Astrocyte of the cerebellum (primary cell): Measurements from ENCODE around the gene INPP4B.

Source experiments
- DNase-seq: peaks from one replicate; pipeline ENCODE4 v3.0.0-alpha.2; 2011; ENCODE audit warnings: low read depth
- H3K4me3 ChIP-seq: 2 replicates; pipeline ENCODE4 v1.5.1; 2011; ENCODE audit warnings: mild to moderate bottlenecking, low read depth, low read length, moderate library complexity
- CTCF ChIP-seq: IDR thresholded peaks from 2 replicates; pipeline ENCODE4 v1.5.1; 2012; ENCODE audit warnings: low read length, low read depth, moderate library complexity, mild to moderate bottlenecking; ENCODE audit errors: missing control alignments
- in situ Hi-C: cut with HindIII; loops from 2 replicates; pipeline ENCODE4 v1.10.0; 2017; ENCODE audit warnings: low sequenced_read_pairs

The INPP4B gene

GRCh38 chr4:142314247-142314646 is 531.9 kb downstream of the INPP4B start:
- DNase-seq: no peak
- in situ Hi-C loops: no loop called here
- no peak overlapping the region for H3K4me3 ChIP-seq
- TF ChIP-seq CTCF: no peak

GRCh38 chr4:142312391-142312790 is 533.7 kb downstream of the INPP4B start:
- in situ Hi-C loops: no loop called here
- TF ChIP-seq CTCF: no peak
- no peak for DNase-seq
- H3K4me3 ChIP-seq: no peak overlapping the region

GRCh38 chr4:142311916-142312315 is 534.2 kb downstream of the INPP4B start:
- in situ Hi-C loops: no loop called here
- no peak for DNase-seq
- H3K4me3 ChIP-seq: no peak overlapping the region
- TF ChIP-seq CTCF: no peak

- in situ Hi-C loops: no loop called here
- no peak for DNase-seq
- H3K4me3 ChIP-seq: no peak overlapping the region
- no peak for TF ChIP-seq CTCF
These were observed 536.3 kb downstream of the INPP4B start for GRCh38 chr4:142309772-142310171.

DNA sequence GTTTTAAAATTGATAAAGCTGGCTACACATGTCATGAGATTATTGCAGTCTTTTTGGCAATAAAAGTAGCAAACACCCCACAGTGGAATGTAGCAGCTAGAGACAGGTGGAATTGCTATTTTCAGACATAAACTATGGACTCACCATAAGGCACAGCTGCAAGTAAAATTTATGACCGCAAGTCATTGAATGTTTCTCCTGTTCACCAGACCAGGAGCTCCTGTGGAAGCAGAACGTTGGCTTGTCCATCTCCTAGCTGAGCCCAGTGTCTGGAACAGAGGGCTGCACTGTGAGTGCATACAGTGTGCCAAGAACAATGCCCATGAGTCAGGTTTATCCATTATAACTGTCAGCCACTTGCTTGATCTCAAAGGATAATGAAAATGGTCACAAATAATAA is 538.2 kb downstream of the INPP4B start:
- in situ Hi-C loops: no loop called here
- DNase-seq: no peak
- TF ChIP-seq CTCF: no peak
- H3K4me3 ChIP-seq: no peak overlapping the region

DNA sequence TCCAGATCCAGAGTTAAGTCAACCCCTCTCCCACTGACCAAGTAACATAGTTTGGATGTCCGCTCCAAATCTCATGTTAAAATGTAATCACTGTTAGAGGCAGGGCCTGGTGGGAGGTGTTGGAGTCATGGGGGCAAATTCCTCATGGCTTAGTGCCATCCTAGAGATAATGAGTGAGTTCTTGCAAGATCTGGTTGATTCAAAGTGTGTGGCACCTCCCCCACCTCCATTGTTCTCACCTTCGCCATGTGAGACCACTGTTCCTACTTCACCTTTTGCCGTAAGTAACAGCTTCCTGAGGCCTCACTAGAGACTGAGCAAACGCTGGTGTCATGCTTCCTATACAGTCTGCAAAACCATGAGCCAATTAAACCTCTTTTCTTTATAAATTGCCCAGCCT is 548.8 kb downstream of the INPP4B start:
- no peak for TF ChIP-seq CTCF
- H3K4me3 ChIP-seq: no peak overlapping the region
- in situ Hi-C loops: no loop called here
- no peak for DNase-seq

- in situ Hi-C loops: no loop called here
- no peak for DNase-seq
- no peak for TF ChIP-seq CTCF
- H3K4me3 ChIP-seq: no peak overlapping the region
These were observed 552.6 kb downstream of the INPP4B start for GRCh38 chr4:142293536-142293935.
